Right lobe of liver (tissue), 4 donors: ENCODE measurements around the gene PDE10A.

Experiments used
- POLR2A ChIP-seq: fragments of 450-650 bp; IDR thresholded peaks from one replicate; pipeline ENCODE4 v1.6.1; 2017; ENCODE audit warnings: antibody characterized with exemption, mild to moderate bottlenecking
- TF ChIP-seq, protein P1 (sequence below), 4 donors: fragments of 200-600 bp in 3 of 4; fragments of 450-650 bp in 1 of 4; IDR thresholded peaks; one replicate each; pipeline versions ENCODE4 v1.5.1 to v1.8.0; 2016 to 2022; ENCODE audit warnings: antibody characterized with exemption in 4 of 4, mild to moderate bottlenecking in 2 of 4
- donor health status: DM: no; HTN: no; CAD: no.
- donor health status: DM: no; HTN: no; CAD: no.
- donor health status: DM: no; HTN: yes; CAD: no.

DNA sequence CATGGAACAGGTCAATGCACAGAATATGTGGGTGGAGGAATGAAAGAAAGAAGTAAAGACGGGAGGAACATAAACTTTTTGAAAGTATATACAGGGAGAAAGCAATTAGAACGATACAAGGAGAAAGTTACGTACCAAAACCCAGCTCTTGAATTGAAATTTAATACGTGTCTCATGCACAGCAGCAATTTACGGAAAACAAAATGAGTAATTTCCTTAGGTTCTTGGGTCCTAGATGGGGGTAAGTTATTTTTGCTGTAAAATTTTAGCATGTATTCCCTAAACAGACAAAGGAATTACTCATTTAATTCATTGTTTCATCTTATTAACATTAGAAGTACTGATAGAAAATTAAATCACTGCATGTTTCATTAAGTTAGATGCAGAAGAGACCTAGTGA lies 75.8 kb downstream of the PDE10A start:
- TF ChIP-seq, protein P1, sequence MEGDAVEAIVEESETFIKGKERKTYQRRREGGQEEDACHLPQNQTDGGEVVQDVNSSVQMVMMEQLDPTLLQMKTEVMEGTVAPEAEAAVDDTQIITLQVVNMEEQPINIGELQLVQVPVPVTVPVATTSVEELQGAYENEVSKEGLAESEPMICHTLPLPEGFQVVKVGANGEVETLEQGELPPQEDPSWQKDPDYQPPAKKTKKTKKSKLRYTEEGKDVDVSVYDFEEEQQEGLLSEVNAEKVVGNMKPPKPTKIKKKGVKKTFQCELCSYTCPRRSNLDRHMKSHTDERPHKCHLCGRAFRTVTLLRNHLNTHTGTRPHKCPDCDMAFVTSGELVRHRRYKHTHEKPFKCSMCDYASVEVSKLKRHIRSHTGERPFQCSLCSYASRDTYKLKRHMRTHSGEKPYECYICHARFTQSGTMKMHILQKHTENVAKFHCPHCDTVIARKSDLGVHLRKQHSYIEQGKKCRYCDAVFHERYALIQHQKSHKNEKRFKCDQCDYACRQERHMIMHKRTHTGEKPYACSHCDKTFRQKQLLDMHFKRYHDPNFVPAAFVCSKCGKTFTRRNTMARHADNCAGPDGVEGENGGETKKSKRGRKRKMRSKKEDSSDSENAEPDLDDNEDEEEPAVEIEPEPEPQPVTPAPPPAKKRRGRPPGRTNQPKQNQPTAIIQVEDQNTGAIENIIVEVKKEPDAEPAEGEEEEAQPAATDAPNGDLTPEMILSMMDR (IDR thresholded peaks at IDR 0.05), result no peak
- TF ChIP-seq POLR2A, result no peak
